Osteocyte (in vitro differentiated cells): ENCODE results near the gene TUNAR. TPM values are rescaled to one million over a fixed set of nuclear protein-coding genes. Genes with fewer than 3 reads are reported as not detected.

Experiments used
- DNase-seq: peaks from one replicate; pipeline ENCODE4 v3.0.0; 2021; ENCODE audit warnings: mixed read lengths; ENCODE audit not compliant: unreplicated experiment; ENCODE audit errors: extremely low spot score
- H3K27ac Mint-ChIP-seq: one replicate; pipeline ENCODE4 v1.8.0; 2021; ENCODE audit warnings: mild to moderate bottlenecking, mixed read lengths; ENCODE audit not compliant: unreplicated experiment
- H3K27me3 Mint-ChIP-seq: one replicate; pipeline ENCODE4 v1.8.0; 2021; ENCODE audit warnings: mixed read lengths; ENCODE audit not compliant: unreplicated experiment
- H3K36me3 Mint-ChIP-seq: one replicate; pipeline ENCODE4 v1.8.0; 2021; ENCODE audit warnings: mixed read lengths; ENCODE audit not compliant: unreplicated experiment
- H3K4me1 Mint-ChIP-seq: one replicate; pipeline ENCODE4 v1.8.0; 2021; ENCODE audit warnings: mixed read lengths; ENCODE audit not compliant: unreplicated experiment
- H3K4me3 Mint-ChIP-seq: one replicate; pipeline ENCODE4 v1.8.0; 2021; ENCODE audit warnings: mild to moderate bottlenecking, moderate library complexity, mixed read lengths; ENCODE audit not compliant: unreplicated experiment
- H3K9me3 Mint-ChIP-seq: one replicate; pipeline ENCODE4 v1.8.0; 2021; ENCODE audit warnings: mixed read lengths; ENCODE audit not compliant: unreplicated experiment
- total RNA-seq: library from RNA; stranded (reverse); gene quantifications from 2 replicates; pipeline ENCODE4 v1.2.1, GENCODE V29; 2021
- TF ChIP-seq, protein P1 (sequence below): fragments of 200-600 bp; sonication (generic); IDR thresholded peaks from 2 replicates; pipeline ENCODE4 v1.5.0; 2021; ENCODE audit warnings: antibody characterized with exemption, mild to moderate bottlenecking, moderate library complexity

The TUNAR gene
- total RNA-seq, 1 donor from 2014 or later: 0.27 TPM

DNA sequence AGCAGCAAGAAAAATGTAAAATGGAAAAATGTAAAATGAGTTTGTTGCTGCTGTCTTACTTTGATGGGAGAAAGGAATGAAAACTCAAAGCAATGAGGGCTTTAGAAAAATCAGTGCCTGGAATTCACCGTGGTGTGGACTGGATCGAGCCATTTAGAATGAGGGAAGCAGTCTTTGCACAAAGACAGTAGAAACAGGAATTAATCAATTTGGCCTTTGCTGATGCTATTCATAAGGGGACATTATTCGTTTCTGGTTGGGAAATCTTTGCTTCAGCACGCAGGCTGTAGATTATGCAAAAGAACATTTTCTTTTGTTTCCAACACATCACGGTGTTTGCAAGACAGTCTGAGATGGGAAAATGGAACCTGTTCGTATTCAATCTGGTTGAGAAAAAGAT lies 6.9 kb upstream of the TUNAR start:
- Mint-ChIP-seq H3K36me3 (no peaks in the 10 kb centered on the region), H3K9me3 (peaks cover 3% of the 10 kb centered on the region), H3K27ac (no peak overlapping the region), H3K4me1 (no peaks in the 10 kb centered on the region), H3K4me3 (no peak overlapping the region), H3K27me3 (peaks cover 40% of the 10 kb centered on the region)
- TF ChIP-seq, protein P1, sequence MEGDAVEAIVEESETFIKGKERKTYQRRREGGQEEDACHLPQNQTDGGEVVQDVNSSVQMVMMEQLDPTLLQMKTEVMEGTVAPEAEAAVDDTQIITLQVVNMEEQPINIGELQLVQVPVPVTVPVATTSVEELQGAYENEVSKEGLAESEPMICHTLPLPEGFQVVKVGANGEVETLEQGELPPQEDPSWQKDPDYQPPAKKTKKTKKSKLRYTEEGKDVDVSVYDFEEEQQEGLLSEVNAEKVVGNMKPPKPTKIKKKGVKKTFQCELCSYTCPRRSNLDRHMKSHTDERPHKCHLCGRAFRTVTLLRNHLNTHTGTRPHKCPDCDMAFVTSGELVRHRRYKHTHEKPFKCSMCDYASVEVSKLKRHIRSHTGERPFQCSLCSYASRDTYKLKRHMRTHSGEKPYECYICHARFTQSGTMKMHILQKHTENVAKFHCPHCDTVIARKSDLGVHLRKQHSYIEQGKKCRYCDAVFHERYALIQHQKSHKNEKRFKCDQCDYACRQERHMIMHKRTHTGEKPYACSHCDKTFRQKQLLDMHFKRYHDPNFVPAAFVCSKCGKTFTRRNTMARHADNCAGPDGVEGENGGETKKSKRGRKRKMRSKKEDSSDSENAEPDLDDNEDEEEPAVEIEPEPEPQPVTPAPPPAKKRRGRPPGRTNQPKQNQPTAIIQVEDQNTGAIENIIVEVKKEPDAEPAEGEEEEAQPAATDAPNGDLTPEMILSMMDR: no peak
- no peak for DNase-seq

- Mint-ChIP-seq H3K27me3 (peaks cover 49% of the 10 kb centered on the region), H3K9me3 (peaks cover 3% of the 10 kb centered on the region), H3K36me3 (no peaks in the 10 kb centered on the region), H3K4me3 (no peak overlapping the region), H3K27ac (no peak overlapping the region), H3K4me1 (peaks cover 2% of the 10 kb centered on the region)
- TF ChIP-seq, protein P1: no peak
- DNase-seq: no peak
Measured at GRCh38 chr14:95870772-95871171, 5.9 kb upstream of the TUNAR start.

DNA sequence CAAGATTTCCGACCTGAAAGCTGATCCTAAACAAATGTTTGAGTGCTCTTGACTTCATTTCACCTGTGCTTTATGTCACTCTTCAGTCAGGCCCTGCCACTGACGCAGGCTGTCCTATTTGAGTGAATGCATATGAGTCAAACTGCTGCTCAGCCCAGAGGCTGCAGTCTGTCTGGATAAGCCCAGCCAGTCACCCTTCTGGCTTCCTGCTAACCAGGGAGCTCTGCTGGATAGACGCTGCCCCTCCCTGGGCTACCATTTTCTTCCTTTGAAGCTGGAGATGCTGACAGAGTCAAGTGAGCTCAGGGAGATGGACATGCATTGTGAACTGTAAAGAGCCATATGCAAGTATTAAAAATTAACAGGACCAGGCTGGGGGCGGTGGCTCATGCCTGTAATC lies 5.1 kb upstream of the TUNAR start:
- no peak for DNase-seq
- Mint-ChIP-seq H3K4me1 (peaks cover 2% of the 10 kb centered on the region), H3K4me3 (no peak overlapping the region), H3K9me3 (no peaks in the 10 kb centered on the region), H3K27me3 (peaks cover 49% of the 10 kb centered on the region), H3K27ac (no peak overlapping the region), H3K36me3 (no peaks in the 10 kb centered on the region)
- TF ChIP-seq, protein P1: no peak

GRCh38 chr14:95872777-95873176 lies 3.9 kb upstream of the TUNAR start:
- H3K4me1 Mint-ChIP-seq: peaks cover 2% of the 10 kb centered on the region
- H3K27me3 Mint-ChIP-seq: peaks cover 49% of the 10 kb centered on the region
- no peak overlapping the region for H3K27ac Mint-ChIP-seq
- TF ChIP-seq, protein P1: no peak
- H3K4me3 Mint-ChIP-seq: no peak overlapping the region
- no peaks in the 10 kb centered on the region for H3K9me3 Mint-ChIP-seq
- H3K36me3 Mint-ChIP-seq: no peaks in the 10 kb centered on the region
- DNase-seq: no peak

DNA sequence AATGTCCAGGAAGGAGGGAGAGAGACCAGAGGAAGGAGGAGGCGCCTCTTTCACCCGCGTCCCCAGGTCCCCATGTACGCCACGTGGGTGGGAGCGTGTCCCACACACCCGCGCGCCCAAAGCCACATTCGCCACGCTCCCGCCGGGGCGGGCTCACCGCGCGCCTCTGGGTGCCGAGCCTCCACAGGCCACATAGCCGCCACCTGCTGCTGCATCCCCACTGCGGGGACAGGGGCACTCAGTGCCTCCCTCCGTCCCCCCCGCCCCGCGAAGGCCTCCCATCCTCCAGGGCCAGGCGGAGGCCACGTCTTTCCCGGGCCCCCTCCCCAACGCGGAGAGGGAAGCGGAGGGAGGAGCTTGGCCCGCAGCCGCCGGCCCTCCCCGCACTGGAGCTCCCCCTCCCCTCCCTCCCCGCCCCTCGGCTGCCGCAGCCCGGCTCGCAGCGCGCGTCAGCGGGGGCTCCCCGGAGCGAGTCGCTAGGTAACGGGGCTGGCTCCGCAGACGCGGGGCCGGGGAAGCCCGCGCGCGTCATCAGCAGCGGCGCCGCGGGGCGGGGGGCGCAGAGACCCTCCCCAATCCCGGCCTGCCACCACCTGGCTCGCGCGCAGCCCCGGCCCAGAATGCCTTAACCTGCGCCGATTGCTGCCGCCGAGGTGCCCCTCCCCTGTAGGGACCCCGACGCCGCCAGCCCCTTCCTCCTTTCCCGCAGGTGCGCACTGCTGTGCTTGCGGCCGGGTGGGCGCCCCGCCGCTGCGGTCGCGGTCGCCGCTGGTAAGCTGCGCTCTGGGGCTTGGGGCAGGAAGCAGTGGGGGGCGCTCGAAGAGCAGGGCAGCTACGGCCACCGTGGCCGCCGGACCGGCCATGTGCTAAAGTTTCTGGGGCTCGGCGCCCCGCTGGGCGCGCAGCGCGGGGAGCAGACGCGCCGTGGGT lies 536 bp upstream of the TUNAR start:
- Mint-ChIP-seq H3K4me3 (peak overlapping the region; percentile 59), H3K36me3 (no peaks in the 10 kb centered on the region), H3K27ac (no peak overlapping the region), H3K9me3 (no peaks in the 10 kb centered on the region), H3K27me3 (peaks cover 64% of the 10 kb centered on the region), H3K4me1 (peaks cover 2% of the 10 kb centered on the region)
- DNase-seq: no peak
- TF ChIP-seq, protein P1: no peak
